Stimulated activated CD4-positive, alpha-beta T cell treated with anti-CD3 and anti-CD28 coated beads, Interleukin-1b, Interleukin-23, amount 100 ng/mL, for 48 hours (primary cell): ENCODE results near the gene SCRG1.

ENCODE experiments used
- DNase-seq: peaks from one replicate; pipeline ENCODE4 v3.0.0-alpha.2; 2020

Gene SCRG1

DNA sequence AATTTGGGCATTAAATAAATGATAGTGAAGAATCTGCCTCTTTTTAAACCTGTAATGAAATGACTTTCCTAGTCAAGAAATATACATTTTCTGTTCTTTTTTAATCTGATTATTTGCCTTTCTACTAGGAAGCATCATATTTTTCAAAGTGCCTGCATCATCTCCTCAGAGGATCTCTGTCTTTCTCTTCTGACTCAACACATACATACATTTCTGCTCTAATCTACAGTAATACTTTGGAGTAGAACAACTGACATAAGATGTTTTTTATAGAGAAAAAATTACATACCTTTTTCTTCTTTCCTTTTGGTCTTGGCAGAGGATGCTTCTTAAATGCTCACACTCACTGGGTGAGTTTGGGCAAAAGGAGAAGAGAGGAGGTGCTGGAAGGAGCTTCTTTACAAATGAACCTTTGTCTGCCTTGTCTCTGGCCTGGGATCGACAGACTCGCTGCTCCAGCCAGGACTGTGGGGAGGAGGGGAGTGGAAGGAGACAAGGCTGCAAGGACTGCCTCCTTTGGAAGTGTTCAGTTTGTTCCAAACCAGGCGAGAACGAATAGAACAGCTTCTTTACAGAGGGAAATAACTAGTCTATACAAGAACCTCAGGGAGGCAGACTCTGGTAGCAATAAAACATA, at the start of gene SCRG1:
Gene SCRG1, minus strand, starts transcription at position 338 of the 637 bp plus-strand sequence. CDS start 7,702 bp downstream, outside the sequence.
- DNase-seq = no peak

- no peak for DNase-seq
Observed at GRCh38 chr4:173448103-173448502, 49.2 kb upstream of the SCRG1 start.

- DNase-seq = no peak
Observed at GRCh38 chr4:173446416-173446815, 47.5 kb upstream of the SCRG1 start.

DNA sequence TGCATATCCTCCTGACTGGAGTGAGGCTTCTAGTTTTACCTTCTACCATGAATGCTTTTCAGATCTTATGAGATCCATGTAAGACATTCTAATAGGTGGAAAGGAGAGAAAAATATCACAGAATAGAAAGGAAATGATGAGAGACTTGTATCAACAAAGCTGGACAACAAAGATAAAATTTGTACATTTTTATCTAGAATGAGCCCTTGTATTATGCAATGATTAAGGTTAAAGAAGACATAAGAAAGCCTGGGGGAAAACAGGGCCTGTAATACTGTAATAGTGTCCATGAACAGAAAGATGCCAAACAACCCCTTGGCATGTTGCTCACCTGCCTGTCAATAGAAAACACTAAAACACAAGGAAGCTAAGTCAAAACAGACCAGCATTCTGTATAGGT, 44.2 kb upstream of the SCRG1 start:
- DNase-seq = no peak

GRCh38 chr4:173442223-173442932, 43.5 kb upstream of the SCRG1 start:
- no peak for DNase-seq

DNA sequence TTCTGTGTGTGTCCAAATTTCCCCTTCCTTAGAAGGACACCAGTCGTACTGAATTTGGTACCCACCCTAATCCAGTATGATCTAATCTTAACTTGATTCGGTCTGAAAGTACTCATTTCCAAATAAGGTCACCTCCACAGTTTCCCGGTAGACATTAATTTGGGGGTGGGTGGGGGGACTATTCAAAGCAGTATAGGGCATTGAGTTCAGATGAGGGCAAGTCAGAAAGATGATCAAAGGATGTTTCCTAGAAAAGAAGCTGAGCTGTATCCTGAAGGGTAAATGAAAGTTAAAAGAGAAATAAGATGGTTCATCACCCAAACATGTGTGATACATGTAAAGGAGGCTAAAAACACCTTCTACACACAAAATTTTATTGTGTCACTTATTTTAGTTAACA, 42.0 kb upstream of the SCRG1 start:
- DNase-seq = no peak

DNA sequence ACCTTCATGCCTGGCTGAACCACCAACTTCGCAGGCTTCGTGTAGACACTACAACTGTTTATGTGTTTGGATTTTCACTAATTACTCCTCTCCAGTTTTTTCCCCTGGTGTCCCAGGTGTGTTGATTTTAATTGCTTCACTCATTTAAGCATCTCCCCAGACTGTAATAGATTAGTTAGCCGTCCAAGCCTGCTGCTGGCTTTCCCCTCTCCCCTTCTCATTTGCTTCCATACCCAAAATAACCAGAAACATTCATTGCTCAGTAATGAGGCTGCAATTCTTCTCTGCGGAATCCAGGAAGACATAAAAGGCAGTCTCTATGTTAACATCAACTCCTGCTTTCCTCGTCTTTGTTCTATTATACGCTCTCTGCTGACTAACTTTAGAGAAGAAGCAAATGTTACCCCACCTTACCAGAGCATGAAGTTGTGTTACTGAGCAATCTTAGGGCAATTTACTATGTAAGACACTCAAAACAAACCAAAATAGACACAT, 37.9 kb upstream of the SCRG1 start:
- no peak for DNase-seq

GRCh38 chr4:173436149-173436579, 37.2 kb upstream of the SCRG1 start:
- DNase-seq = no peak

DNA sequence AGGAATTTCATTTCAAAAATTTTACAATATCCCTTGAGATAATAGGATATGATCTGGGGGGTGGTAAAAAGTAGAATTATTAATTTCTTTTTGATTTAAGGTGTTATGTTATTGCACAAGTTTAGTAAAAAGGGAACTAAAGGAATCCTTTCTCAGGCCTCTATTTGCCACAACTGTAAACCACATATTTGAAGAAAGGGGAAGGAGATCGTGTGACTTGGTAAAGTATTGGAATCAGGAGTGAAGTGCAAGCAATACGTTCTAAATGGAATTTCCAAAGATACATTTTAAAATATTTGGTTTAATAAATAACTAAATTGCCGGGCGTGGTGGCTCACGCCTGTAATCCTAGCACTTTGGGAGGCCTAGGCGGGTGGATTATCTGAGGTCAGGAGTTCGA, 35.3 kb upstream of the SCRG1 start:
- DNase-seq = no peak

DNA sequence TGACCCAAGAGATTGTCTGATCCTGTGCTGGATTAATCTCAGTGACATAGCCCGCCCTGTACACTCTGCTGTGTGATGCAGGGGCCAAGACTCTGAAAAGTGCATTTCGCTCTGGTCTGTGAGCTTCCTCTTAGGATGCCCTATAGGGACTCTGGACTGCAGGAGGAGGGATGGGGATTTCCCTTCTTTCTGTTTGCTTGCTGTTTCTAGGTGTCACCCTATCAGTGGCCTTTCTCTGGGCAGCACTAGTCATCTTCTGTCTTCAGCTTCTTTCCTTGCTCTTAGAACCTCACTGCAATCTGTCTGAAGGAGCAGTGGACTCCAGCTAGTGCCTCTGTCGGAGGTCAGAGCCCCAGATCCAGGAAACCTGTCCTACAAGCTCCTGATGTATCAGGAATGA, 34.5 kb upstream of the SCRG1 start:
- no peak for DNase-seq

DNA sequence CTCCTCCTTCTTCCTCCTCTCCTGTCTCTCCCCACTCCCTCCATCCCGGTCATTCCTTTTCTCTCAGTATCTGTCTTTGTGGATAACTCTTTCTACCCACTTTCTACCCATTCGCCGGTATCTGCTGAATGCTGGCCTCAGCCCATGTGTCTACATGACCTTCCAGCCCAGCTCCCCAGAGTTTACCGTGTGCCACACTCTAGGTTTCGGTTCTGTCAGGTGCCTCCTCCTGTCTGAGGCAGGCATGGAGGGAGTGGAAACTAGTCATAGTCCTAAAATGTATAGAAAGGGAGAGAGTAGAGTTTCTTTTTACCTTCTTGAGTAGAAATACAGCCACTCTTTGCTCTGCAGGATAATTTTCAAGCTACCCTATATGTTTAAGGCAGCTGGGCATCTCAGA, 33.5 kb upstream of the SCRG1 start:
- no peak for DNase-seq

- no peak for DNase-seq
Observed at GRCh38 chr4:173426064-173426463, 27.1 kb upstream of the SCRG1 start.

- DNase-seq = no peak
Observed at GRCh38 chr4:173424899-173425805, 26.2 kb upstream of the SCRG1 start.

GRCh38 chr4:173420801-173421200, 21.9 kb upstream of the SCRG1 start:
- no peak for DNase-seq

DNA sequence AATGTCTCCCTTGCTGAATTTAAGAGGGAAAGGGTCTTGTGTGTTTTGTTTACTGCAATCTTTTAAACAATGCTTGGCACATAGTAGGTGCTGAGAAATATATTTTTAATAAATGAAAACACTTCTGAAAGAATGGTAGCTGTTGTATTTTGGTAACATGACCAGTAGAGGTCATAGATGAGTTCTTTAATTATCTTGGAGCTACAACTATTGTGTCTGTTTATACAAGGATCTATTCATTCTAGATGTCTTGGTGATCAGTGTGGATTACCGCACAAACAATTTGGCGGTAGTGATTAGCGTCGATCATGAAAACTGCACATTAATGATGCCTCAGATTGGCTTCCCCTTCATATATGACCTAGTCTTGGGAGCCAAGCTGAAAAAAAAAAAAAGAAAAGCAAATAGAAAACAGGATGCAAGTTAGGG, 21.4 kb upstream of the SCRG1 start:
- no peak for DNase-seq

- no peak for DNase-seq
Observed at GRCh38 chr4:173418639-173419038, 19.7 kb upstream of the SCRG1 start.

- DNase-seq = no peak
Observed at GRCh38 chr4:173417833-173418232, 18.9 kb upstream of the SCRG1 start.

- no peak for DNase-seq
Observed at GRCh38 chr4:173415885-173416653, 17.2 kb upstream of the SCRG1 start.

DNA sequence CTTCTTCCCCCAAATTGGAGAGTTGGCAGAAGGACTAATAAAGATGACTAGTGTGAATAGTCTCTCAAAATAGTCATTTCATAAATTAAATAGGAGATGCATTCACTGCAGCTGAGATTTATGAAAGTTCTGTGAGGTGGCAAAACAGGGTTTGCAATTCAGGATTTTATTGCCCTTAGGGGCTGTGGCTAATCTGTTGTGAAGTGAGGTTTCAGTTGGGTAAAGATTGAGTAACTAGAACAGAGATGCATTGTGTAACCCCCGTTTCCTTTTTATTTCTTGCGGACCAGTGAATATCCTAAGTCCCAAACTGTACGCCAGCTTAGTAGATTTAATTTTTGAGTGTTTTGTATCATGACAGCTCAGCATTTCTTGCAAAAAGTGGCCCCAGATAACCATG, 16.2 kb upstream of the SCRG1 start:
- no peak for DNase-seq

DNA sequence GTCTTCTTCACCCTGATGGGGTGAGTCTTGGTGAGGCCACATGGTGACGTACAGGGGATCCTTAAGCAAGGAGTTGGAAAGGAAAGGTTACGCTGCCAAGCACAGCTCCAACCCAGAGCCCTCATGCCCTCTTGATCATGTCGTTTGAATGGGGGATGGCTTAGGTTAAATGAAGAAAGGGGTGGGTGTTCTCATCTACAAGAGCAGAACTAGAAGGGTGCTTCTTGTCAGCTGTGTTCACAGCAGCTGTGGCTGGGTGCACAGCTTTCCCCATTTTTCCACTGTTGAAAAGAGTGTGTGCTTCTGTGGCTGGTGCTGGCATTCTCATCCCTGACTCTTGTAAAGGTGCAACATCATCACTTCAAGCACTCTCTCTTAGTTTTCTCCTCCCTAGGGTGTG, 15.5 kb upstream of the SCRG1 start:
- DNase-seq = no peak

- no peak for DNase-seq
Observed at GRCh38 chr4:173413036-173413435, 14.1 kb upstream of the SCRG1 start.

GRCh38 chr4:173411106-173411693, 12.3 kb upstream of the SCRG1 start:
- no peak for DNase-seq
